Hematopoietic multipotent progenitor cell (in vitro differentiated cells): ENCODE measurements around the gene PTGIS. TPM values are rescaled to one million over a fixed set of nuclear protein-coding genes. Genes with fewer than 3 reads are reported as not detected.

Experiments
- DNase-seq, 3 donors: peaks; one replicate each; pipeline ENCODE4 v3.0.0-alpha.2; 2011 to 2015; ENCODE audit warnings: low read depth in 2 of 3, low spot score in 2 of 3
- total RNA-seq: library from RNA; depleted of rRNA; stranded (reverse); fragments of >200 nt; gene quantifications from one replicate; pipeline ENCODE4 v1.2.3, GENCODE V29; 2012

Gene PTGIS
- total RNA-seq, 1 donor = not detected

GRCh38 chr20:49478754-49479689 lies 88.9 kb downstream of the PTGIS start:
- DNase-seq = no peak

- no peak for DNase-seq
Observed at GRCh38 chr20:49478266-49478665, 89.7 kb downstream of the PTGIS start.

- DNase-seq = no peak
Observed at GRCh38 chr20:49477200-49477599, 90.7 kb downstream of the PTGIS start.

DNA sequence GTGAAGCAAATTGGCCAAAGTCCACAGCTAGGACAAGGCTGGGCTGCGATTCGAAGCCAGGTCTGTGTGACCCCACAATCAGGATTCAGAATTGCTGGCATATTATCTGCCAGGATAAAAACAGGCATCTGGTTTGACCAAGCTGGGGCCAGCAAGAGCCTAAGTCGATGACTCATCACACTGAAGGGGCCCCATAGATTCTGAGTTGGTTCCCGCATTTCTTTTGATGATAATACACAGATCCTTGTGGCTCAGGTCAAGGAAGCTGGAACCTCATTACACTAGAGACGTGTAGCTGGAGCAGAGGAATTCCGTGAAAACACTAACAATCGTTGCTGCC lies 92.0 kb downstream of the PTGIS start:
- DNase-seq = no peak

DNA sequence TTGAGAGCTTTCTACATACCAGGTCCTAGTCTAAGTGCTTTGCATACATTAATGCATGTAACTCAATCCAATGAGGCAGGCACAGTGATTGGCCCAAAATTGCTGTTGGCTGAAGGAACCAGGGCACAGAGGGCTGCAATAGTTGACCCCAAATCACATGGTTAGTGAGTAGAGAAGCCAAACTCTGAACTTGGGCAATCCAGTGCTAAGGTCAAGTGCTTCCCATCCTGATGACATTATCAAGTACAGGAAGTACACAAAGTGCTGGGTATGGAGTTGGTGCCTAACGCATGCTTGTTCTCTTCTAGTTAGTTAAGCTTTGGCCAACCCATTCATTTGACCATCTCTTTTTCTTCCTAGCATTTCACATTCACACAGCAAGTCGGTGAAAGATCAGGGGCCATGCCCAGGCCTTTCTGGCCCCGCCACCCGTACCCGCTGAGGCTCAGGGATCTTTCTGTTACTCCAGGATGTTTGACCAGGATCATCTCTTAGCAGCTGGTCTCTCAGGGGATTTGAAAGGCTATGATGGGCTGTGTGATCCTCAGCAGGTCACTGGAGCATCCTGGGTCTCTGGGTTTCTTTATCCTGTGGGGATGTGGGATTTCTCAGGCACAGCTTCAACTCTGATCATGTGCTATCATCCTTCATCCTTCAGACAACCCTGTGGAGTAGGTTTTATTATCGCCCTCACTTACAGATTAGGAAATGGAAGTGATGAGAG lies 92.5 kb downstream of the PTGIS start:
- no peak for DNase-seq

DNA sequence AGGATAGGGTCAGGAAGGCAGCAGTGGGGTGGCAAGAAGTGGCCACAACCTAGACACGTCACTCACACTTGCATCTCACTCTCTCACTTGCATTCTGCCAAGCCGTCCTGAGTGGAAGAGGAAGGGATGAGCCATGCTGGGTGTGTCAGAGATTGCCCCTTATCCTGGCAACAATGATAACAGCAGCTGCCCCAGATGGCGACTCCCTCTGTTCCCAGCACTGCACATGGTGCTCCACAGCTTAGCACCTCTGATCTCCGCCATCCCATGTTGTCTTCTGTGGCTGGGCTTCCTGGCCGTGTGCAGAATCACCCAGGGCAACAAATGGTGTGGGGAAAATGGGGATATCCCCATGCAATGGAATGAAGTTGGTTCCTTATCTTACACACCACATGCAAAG lies 96.5 kb downstream of the PTGIS start:
- no peak for DNase-seq

DNA sequence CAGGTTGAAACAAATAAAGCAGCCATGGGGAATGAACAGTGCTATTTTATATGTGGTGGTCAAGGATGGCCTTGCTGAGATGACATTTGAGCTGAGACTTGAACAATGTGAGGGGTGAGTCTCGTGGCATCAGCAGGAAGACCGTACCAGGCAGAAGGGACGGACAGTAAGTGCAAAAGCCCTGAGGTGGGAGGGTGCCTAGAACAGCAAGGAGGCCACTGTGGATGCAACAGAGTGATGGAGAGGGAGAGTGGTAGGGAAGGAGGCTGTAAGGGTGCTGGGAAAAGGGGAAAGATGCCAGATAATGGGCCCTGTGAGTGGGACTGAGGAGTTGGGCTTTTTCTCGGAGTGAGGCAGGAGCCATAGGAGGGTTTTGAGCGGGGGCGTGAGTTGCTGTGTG lies 97.0 kb downstream of the PTGIS start:
- no peak for DNase-seq

- DNase-seq = no peak
Observed at GRCh38 chr20:49469060-49469459, 98.9 kb downstream of the PTGIS start.

- no peak for DNase-seq
Observed at GRCh38 chr20:49468412-49468811, 99.5 kb downstream of the PTGIS start.

DNA sequence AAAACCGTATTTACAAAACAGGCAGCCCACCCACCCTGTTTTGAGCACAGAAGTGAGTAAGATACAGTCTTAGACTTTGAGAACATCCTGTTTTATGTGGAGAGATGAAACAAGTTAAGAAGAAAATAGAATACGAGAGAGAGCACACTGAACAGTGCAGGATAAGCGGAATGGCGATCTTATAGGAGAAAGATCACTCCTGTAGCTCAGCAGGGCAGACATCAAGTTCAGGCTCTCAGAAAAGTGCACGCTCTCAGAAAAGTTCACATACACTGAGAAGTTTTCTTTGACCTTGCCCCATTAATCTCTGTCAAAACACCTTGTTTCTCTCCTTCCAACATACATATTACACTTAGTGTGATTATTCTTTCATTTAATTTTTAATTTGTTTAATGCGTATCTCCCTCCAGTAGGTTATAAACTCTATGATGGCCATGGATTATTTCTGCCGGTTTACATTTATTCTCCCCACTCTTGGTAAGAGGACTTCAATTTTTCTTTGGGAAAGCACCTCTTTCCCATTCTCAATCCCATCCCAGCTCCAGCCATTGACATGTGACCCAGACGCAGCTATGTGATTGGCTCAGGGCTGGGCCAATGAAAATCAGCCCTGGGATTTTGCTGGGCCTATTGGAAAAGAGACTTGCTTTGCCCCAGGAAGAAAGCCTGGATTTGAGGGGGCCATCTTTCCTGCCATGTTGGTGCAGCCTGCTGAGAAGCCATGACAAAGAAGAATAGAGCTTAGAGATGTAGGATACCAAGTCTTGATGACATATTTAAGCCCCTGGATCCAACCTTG lies 101.6 kb downstream of the PTGIS start:
- no peak for DNase-seq

- no peak for DNase-seq
Observed at GRCh38 chr20:49464556-49464955, 103.4 kb downstream of the PTGIS start.

GRCh38 chr20:49462626-49463025 lies 105.3 kb downstream of the PTGIS start:
- DNase-seq = no peak

DNA sequence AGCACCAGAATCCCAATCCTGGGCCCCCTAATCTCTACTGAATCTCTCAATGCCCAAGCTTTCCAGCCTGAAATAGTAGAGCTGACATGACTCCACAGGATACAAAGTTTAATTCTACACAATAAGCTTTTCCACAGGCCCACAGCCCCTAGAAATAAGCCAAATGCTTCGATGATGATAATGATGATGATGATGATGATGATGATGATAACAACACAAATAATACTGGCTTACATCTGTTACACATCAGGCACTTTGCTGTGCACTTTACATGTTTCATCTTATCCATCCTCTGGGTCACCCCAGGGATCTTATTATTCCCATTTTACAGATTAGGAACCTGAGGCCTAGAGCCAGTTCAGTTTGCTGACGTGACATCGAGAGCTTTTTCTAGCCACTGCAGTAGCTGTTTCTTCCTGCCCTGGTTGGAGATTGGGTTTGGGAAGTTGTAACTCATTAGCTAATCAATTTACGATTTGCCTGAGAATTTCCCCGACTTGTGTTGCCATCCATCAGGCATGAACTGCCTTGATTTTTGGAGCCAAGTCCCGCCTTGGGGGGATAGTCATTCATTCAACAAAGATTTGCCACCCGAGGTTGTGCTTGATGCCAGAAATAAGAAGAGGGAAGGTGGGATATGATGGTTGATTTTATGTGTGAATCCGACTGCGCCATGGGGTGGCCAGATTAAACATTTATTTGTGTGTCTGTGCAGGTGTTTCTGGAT lies 105.9 kb downstream of the PTGIS start:
- no peak for DNase-seq

- DNase-seq = no peak
Observed at GRCh38 chr20:49460916-49461315, 107.0 kb downstream of the PTGIS start.

GRCh38 chr20:49460131-49460530 lies 107.8 kb downstream of the PTGIS start:
- DNase-seq = no peak

GRCh38 chr20:49459684-49460083 lies 108.3 kb downstream of the PTGIS start:
- no peak for DNase-seq

DNA sequence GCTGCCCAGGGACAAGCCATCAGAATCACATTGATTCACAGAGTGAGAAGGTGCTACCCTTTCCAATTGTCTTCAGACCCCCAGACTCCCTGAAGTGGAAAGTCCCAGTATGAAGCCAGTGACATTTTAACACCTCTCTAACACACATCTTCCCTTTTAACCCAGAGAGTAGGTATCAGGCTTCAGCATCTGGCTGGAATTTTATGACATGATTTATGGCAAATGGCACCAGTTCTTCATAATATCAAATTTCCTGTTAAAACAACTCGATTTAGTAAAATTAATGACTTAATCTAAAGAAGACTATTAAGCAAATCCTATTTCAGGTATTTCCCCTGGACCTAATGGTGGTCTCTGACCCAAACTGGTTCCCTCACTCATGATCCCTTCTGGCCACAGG lies 110.5 kb downstream of the PTGIS start:
- DNase-seq = no peak

DNA sequence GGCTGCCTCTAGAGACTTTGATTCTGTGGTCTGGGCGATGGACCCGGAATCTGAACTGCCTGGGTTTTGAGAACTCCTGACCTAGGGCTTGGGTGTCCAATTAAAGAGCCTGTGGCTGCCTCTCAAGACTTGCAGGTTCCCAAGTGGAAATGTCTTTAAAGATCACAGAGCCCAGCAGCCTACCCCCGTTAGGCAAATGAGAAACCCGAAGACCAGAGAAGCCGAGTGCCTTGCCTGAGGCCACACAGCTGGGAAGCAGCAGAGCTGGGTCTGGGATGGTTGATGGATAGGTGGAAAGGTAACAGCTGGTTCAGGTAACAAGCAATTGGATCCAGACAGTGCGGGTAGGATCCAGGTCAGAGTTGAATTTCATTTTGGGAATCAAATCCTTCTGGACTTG lies 111.3 kb downstream of the PTGIS start:
- no peak for DNase-seq

GRCh38 chr20:49455691-49456090 lies 112.2 kb downstream of the PTGIS start:
- DNase-seq = no peak
